HS-5 (cell line): ENCODE results near the gene TRIM38.

Experiments used
- DNase-seq: peaks from one replicate; pipeline ENCODE4 v3.0.0-alpha.2; 2012; ENCODE audit warnings: low read depth

The TRIM38 gene

GRCh38 chr6:26026833-26027490 lies 64.4 kb downstream of the TRIM38 start:
- peak; percentile 97 for DNase-seq

DNA sequence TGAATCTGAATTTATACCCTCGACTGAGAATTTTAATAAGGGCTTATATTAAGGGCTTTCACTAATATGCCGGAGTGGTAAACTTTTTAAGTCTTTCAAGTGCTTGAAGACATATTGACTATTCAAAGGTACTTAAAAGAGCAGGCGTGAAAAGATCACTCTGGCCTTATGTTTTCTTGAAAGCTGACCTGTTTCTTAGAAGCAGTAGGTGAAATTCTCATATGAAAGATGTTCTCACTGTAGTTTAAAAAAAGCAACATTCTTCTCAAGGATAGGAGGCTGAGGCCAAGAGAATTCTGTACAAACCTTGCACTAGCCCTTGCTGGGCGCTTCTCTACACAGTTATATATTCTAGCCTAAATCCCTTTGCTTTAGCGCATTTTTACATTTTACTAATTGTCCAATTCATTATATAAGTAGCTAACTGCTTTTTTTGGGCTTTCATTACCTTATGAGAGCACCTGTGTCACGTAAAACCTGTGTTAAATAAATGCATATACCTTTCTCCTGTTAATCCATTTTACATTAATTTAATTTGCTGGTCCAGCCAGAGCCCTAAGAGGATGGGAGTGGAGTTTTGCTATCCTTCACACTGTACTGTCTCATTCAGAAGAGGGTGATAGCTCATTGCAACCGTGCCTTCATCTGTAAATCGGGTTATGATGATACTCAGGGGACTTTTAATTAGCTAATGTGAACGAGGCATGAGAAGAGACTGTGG lies 65.0 kb downstream of the TRIM38 start:
- DNase-seq = no peak

DNA sequence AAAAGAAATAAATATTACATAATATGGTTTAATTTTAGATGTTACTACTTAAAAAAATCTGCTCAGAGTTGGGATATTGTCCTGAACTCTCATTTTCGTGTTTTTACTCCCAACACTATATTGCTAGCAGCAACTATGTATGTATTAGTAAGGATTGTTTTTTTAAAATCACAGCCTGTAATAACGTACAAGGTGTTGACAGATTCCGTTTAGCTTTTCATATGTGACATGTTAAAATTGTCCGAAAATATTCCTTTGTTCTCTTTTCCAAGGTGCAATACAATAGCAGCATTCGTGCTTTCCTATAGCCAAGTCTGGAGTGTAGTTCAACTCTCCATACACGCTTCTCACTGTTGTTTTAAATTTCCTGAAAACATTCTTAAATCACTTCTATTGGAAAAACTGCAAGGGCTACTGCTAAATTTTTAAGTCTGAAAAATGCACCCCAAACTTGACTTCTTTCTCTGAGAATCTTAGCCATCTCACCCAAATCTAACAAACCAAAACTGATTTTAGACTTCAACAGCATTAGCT lies 65.7 kb downstream of the TRIM38 start:
- DNase-seq = no peak

DNA sequence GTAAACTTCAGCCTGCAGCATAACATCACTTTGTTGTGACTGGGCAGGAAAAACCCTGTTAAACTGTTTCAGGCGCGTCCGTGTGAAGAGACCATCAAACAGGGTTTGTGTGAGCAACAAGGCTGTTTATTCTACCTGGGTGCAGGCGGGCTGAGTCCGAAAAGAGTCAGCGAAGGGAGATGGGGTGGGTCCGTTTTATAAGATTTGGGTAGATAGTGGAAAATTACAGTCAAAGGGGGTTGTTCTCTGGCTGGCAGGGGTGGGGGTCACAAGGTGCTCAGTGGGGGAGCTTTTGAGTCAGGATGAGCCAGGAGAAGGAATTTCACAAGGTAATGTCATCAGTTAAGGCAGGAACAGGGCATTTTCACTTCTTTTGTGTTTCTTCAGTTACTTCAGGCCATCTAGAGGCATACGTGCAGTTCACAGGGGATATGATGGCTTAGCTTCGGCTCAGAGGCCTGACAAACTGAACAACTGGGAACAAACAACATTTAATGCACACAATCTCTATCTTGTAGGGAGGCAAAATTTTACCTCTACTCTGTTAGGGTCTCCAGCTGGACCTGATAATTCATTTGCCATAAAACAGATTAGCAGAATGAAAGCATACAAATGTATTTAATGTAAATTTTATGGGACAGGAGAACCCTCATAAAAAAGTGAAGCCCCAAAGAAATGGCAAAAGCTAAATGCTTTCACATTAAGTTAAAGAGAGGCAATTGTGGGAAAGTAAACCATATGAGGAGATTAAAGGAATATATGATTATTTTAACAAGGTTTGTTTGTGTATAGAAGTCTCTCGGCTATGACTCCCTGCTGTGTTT lies 66.4 kb downstream of the TRIM38 start:
- DNase-seq = no peak

DNA sequence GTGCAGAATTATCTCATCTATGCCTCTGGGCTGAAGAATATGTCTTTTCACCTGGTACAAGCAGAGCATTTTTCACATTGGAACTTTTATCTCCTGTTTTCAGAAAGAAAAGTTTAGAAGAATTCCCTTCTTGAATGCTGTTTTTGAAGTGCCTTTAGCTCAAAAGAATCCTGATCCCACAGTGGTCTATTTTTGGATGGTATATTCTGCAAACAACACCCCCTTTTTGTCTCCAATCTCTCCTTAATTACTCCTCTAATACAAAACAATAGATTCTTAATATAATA lies 66.9 kb downstream of the TRIM38 start:
- no peak for DNase-seq

DNA sequence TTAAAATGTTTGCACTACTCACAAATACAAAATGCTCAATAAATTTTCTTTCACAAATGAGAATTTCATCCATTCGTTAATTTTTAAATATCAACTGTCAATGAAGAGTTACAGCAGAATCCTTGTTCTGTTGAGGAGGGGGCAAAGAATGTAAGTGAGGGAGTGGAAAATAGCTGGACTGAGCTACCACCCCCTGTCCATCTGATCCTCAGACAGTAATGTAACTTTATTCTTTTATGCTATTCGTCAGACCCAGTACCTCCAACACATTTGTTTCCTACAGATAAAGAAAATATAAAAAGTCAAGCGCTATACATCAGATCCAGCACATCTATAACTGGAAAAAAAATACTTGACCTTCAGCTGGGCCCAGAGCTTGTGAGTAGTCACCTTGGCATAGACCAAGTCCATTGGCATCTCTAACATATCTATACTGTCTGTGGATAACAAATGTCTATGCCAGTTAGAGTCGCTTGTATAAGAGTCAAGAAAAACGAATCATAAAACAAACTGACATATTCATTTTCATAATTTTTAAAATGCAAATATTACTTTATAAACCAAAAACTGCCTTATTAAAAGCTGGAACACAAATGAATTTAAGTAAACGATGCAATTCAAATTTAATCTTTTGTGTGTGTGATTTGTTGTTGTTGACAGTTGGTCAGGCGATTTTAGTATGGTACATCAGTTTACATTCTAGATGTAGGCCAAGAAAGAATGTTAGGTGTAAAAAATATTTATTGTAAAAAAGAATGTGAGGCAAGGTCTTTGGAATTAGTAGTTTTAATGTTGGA lies 67.5 kb downstream of the TRIM38 start:
- DNase-seq = no peak

GRCh38 chr6:26030716-26031115 lies 68.1 kb downstream of the TRIM38 start:
- no peak for DNase-seq

- DNase-seq = peak; percentile 39
Measured at GRCh38 chr6:26031151-26031594, 68.6 kb downstream of the TRIM38 start.

GRCh38 chr6:26031595-26032339 lies 69.2 kb downstream of the TRIM38 start:
- peak; percentile 97 for DNase-seq

GRCh38 chr6:26032340-26033084 lies 69.9 kb downstream of the TRIM38 start:
- DNase-seq = peak; percentile 46

DNA sequence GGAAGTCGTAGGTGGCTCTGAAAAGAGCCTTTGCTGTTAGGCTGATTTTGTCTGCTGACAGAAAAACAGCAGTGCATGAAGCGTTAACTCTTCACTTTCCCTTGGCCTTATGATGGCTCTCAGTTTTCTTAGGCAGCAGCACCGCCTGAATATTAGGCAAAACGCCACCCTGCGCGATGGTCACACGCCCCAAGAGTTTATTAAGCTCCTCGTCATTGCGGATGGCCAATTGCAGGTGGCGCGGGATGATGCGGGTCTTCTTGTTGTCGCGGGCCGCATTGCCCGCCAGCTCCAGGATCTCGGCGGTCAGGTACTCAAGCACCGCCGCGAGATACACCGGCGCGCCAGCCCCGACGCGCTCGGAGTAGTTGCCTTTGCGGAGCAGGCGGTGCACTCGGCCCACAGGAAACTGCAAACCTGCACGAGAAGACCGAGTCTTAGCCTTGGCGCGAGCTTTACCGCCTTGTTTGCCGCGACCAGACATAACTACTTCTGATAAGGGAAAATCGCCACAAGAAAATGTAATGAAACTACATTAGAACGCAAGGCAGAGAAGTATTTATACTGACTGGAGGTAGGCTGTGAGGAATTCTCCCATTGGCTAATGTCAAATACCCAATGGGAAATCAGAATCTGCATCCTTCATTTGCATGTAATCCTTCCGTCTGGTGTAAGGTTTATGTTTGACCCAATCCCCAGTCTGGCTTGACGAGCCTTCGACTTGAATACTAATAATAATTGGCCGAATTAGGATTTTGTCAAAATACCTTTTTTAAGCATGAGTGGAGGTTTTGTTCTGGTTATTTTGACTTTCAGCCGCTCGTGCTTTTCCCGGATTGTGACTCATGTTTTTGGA lies 70.7 kb downstream of the TRIM38 start:
- DNase-seq = peak; percentile 93

DNA sequence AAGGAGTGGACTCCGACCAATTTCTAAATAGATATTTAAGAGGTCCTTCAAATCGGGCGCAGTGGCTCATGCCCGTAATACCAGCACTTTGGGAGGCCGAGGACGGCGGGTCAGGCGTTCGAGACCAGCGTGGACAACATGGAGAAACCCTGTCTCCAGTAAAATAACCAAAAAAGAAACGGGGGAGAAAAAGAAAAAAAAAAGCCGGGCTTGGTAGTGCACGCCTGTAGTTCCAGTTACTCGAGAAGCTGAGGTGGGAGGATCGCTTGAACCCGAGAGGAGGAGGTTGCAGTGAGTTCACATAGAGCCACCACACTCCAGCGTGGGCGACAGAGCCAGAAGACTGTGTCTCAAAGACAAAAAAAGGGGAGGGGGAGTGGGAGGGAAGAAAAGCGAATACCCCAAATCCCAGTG lies 71.3 kb downstream of the TRIM38 start:
- DNase-seq = no peak

- DNase-seq = no peak
Measured at GRCh38 chr6:26034905-26035304, 72.3 kb downstream of the TRIM38 start.
